ENCODE results near the gene NPRL2.
A peak's percentile ranks its signal among the peaks of the same experiment; 100 is the strongest.

NPRL2 gene

DNA sequence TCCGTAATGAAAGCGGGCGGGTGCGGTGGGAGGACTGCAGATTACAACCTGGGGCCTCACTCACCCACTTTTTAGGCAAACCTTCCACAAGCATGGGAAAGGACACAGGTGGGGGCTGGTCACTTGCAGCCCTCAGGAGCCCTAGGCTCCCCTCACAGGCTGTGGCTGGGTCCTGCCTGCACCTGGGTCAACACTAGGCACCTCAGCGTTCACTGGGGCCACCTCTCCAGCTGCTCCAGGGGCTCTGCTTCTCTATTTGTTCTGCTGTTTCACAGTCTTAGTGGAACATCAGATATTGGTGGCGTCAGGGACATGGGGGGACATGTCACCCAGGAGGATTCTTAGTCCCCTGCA, 38.8 kb upstream of the NPRL2 start:
- TF ChIP-seq, protein P1, sequence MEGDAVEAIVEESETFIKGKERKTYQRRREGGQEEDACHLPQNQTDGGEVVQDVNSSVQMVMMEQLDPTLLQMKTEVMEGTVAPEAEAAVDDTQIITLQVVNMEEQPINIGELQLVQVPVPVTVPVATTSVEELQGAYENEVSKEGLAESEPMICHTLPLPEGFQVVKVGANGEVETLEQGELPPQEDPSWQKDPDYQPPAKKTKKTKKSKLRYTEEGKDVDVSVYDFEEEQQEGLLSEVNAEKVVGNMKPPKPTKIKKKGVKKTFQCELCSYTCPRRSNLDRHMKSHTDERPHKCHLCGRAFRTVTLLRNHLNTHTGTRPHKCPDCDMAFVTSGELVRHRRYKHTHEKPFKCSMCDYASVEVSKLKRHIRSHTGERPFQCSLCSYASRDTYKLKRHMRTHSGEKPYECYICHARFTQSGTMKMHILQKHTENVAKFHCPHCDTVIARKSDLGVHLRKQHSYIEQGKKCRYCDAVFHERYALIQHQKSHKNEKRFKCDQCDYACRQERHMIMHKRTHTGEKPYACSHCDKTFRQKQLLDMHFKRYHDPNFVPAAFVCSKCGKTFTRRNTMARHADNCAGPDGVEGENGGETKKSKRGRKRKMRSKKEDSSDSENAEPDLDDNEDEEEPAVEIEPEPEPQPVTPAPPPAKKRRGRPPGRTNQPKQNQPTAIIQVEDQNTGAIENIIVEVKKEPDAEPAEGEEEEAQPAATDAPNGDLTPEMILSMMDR (IDR thresholded peaks at IDR 0.05; ENCODE audit: control insufficient read depth, extremely low read depth, insufficient read depth): no peak
- no peak overlapping the region for H3K4me3 ChIP-seq (ENCODE audit: low read depth, low read length)
- DNase-seq (ENCODE audit: low read depth): no peak

DNA sequence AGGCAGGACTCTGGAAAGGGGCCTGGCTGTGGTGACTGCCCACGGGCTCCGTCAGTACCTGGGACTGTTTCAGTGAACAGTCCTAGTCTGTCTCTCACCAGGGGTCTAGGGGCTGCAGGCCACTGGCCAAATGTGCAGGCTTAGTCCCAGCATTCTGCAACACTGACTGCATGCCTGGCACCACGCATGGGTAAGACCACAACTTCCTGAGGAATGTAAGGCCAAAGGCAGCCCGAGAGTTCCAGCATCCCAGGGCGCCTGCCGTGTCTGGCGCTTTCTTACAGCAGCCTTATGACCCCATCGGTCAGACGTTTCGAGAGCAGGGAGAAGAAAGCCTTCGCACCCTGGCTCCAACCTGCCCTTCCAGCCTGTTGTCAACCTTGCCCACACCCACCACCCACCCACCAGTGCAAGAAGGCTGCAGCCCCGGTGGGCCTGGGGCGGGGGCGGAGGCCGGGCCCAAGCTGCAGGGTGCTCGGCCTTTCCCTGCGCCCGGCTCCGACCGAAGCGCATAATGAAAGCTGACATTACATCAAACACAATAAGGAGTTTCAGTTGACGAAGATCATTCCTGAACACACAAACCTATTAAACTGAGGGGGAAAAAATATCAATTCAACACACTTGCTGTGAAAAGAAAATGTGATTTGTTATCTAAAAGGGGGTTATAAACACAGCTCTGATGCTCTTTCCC, 38.3 kb upstream of the NPRL2 start:
- H3K4me3 ChIP-seq (ENCODE audit: low read depth, low read length): no peak overlapping the region
- TF ChIP-seq, protein P1 (IDR thresholded peaks at IDR 0.05; ENCODE audit: control insufficient read depth, extremely low read depth, insufficient read depth): no peak
- DNase-seq (ENCODE audit: low read depth): no peak

DNA sequence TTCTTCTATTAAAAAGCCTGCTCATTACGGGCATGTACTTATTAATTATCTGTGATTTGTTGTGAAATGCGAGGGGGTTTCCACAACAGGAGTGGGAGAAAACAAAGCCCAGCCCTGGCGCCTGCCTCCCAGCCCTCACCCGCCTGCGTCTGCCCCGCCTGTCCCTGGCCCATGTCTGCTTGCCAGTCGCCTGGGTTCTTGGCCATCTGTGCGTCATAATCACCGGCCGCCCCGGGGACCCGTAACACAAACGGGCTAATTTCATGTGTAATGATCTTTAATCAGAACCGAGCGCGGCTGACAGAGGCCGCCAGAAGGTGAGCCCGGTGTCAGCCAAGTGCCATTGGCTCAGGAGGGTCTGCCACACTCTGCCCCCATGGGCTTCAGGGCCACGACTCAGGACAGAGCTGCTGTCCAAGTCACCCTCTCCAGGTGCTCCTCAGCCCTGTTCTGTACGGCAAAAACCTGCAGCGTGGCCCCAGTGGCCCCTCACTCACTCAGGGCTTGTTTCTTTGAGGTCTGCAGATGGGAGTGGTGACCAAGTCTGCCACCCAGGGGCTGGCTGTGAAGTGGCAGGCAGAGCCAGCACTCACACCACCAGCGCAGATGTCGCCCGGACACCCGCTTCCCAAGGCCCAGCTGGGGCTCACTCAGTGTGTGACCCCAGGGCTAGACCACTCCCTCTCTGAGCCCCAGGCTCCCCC, 37.6 kb upstream of the NPRL2 start:
- H3K4me3 ChIP-seq (ENCODE audit: low read depth, low read length): no peak overlapping the region
- DNase-seq (ENCODE audit: low read depth): no peak
- TF ChIP-seq, protein P1 (IDR thresholded peaks at IDR 0.05; ENCODE audit: control insufficient read depth, extremely low read depth, insufficient read depth): peak; percentile 31

DNA sequence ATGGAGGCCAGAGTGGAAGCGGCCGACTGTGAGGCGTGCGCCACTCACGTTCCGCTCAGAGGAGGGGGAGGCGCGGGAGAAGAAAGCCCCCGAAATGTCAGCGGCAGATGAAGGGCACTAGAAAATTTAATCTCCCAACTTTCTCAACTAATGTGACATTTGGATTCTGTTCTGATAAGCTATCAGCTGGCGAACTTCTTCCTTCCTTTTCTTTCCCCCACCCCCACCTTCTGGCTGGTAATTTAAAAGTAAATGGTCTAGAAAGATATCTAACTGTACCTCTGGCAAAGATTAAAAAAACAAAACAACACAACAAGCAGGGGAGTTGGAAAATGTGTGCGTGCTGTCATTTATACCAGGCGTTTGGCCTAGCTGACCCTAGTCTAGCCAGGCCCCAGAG, 35.2 kb upstream of the NPRL2 start:
- TF ChIP-seq, protein P1 (IDR thresholded peaks at IDR 0.05; ENCODE audit: control insufficient read depth, extremely low read depth, insufficient read depth): no peak
- H3K4me3 ChIP-seq (ENCODE audit: low read depth, low read length): no peak overlapping the region
- DNase-seq (ENCODE audit: low read depth): no peak

DNA sequence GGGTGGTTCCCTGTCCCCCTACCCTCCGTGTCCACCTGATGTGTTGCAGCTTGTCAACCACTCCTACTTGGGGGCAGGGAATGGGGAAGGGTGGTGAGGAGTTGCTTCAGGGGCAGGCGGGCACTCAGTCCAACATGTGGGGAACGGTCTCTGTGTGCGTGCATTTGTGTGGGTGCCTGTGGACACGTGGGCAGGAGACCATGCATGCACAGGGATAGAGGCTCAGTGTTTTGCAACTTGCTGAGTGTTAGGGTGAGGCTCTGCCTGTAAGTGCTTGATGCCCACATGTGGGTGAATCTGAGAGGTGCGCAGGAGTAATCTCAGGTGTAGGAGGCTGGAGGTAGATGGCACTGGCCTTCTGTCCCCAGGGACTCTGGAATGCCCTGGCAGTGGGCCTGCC, 33.2 kb upstream of the NPRL2 start:
- DNase-seq (ENCODE audit: low read depth): no peak

DNA sequence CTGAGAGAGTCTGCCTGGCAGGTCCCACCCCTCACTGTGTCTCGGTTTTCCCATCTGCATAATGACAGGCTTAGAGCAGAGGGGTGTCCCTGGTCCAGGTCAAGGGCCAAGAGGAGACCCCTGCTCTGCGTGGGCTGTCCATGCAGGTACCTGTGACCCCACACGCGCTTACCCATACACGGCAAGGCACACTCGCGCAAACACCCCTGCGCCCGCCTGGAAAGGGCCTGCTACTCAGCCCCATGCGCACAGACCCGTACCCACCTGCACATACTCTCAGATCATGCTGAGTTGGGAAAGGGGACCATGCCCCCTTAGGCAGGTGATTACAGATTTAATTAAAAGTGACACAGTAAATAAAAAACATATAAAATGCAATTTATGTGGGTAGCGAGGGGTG, 32.1 kb upstream of the NPRL2 start:
- TF ChIP-seq, protein P1 (IDR thresholded peaks at IDR 0.05; ENCODE audit: control insufficient read depth, extremely low read depth, insufficient read depth): no peak
- H3K4me3 ChIP-seq (ENCODE audit: low read depth, low read length): no peak overlapping the region
- no peak for DNase-seq (ENCODE audit: low read depth)

More for the DNA sequence above, 33.2 kb upstream of the NPRL2 start:
- H3K4me3 ChIP-seq (ENCODE audit: low read depth, low read length): no peak overlapping the region
- TF ChIP-seq, protein P1 (IDR thresholded peaks at IDR 0.05; ENCODE audit: control insufficient read depth, extremely low read depth, insufficient read depth): no peak
